B cell (primary cell): ENCODE results near the gene FAU. TPM values are rescaled to one million over a fixed set of nuclear protein-coding genes. Genes with fewer than 3 reads are reported as not detected.
"Not testable (repeated sequence)": the region's sequence is repeated elsewhere in the genome, so short reads cannot be mapped to it uniquely, and the experiment has no call there.

ENCODE experiments used
- ATAC-seq: fragments of 200-7000 bp; cut with Tn5 transposase; one replicate; pipeline ENCODE4 v1.10.0; 2021; ENCODE audit warnings: low read depth, mild to moderate bottlenecking, moderate number of reproducible peaks, moderate library complexity
- CTCF ChIA-PET: fragments of 350-600 bp; sonication (Branson Sonifier 250); formaldehyde crosslinking; loops from one replicate; lab custom pipeline; 2021; ENCODE audit warnings: antibody characterized with exemption, inconsistent platforms; lab: Charles Lee
- POLR2A ChIA-PET: fragments of 350-600 bp; sonication (Branson Sonifier 250); formaldehyde crosslinking; loops from one replicate; lab custom pipeline; 2021; ENCODE audit warnings: antibody characterized with exemption; lab: Charles Lee
- DNase-seq: peaks from one replicate; pipeline ENCODE4 v3.0.0; 2013
- H2AFZ ChIP-seq: 2 replicates; pipeline ENCODE4 v1.6.1; 2012; ENCODE audit warnings: mild to moderate bottlenecking, low read depth, low read length; ENCODE audit not compliant: insufficient read depth, poor library complexity, severe bottlenecking
- H3K27ac ChIP-seq, 2 donors: 1 replicate in 1 of 2; 2 replicates in 1 of 2; pipeline ENCODE4 v1.5.1; 2012 to 2013; ENCODE audit warnings: low read length in 2 of 2, mild to moderate bottlenecking in 2 of 2, moderate library complexity in 1 of 2
- H3K27me3 ChIP-seq, 4 experiments: fragments of 200-600 bp in 1 of 4; sonication (generic) in 1 of 4; replicated peaks in 1 of 4; 1 replicate in 2 of 4; 2 replicates in 2 of 4; pipeline versions ENCODE4 v1.6.1 to v1.7.0; 2013 to 2016; ENCODE audit warnings: low read length in 3 of 4, mild to moderate bottlenecking in 2 of 4, mixed read lengths in 1 of 4, moderate library complexity in 1 of 4; ENCODE audit not compliant: insufficient read depth in 4 of 4, control insufficient read depth in 3 of 4; ENCODE audit errors: control extremely low read depth in 1 of 4
- H3K36me3 ChIP-seq, 2 experiments: replicated peaks in 1 of 2; 1 replicate in 1 of 2; 2 replicates in 1 of 2; pipeline versions ENCODE4 v1.6.1 to v1.7.1; 2013; ENCODE audit warnings: low read length in 1 of 2; ENCODE audit not compliant: insufficient read depth in 2 of 2, control insufficient read depth in 1 of 2; ENCODE audit errors: control extremely low read depth in 1 of 2, extremely low read depth in 1 of 2
- H3K4me1 ChIP-seq, 2 donors: fragments of 200-600 bp in 1 of 2; sonication (generic) in 1 of 2; 1 replicate in 1 of 2; 2 replicates in 1 of 2; pipeline versions ENCODE4 v1.5.1 to v1.6.1; 2013 to 2017; ENCODE audit warnings: low read length in 2 of 2; ENCODE audit not compliant: control insufficient read depth in 2 of 2, insufficient read depth in 2 of 2
- H3K4me2 ChIP-seq: replicated peaks from 2 replicates; pipeline ENCODE3; 2012; ENCODE audit warnings: mild to moderate bottlenecking, low read depth, low read length; ENCODE audit not compliant: poor library complexity, severe bottlenecking
- H3K4me3 ChIP-seq, 5 experiments: fragments of 200-600 bp in 1 of 5; sonication (generic) in 1 of 5; 1 replicate in 3 of 5; 2 replicates in 2 of 5; pipeline versions ENCODE4 v1.5.1 to v1.7.0; 2011 to 2016; ENCODE audit warnings: low read length in 4 of 5, mild to moderate bottlenecking in 4 of 5, low read depth in 2 of 5, control low read depth in 1 of 5, moderate library complexity in 1 of 5; ENCODE audit not compliant: insufficient read depth in 1 of 5; ENCODE audit errors: control extremely low read depth in 1 of 5, extremely low read depth in 1 of 5
- H3K79me2 ChIP-seq: fragments of 200-600 bp; sonication (generic); one replicate; pipeline ENCODE4 v1.6.0; 2016; ENCODE audit warnings: low read length; ENCODE audit not compliant: control insufficient read depth, insufficient read depth
- H3K9ac ChIP-seq: fragments of 200-600 bp; sonication (generic); 2 replicates; pipeline ENCODE4 v1.6.1; 2017; ENCODE audit warnings: mild to moderate bottlenecking, low read length, moderate library complexity
- H3K9me3 ChIP-seq, 3 donors: one replicate each; pipeline versions ENCODE4 v1.6.1 to v1.7.1; 2013; ENCODE audit warnings: low read length in 2 of 3; ENCODE audit not compliant: control insufficient read depth in 2 of 3, insufficient read depth in 1 of 3; ENCODE audit errors: control extremely low read depth in 1 of 3
- H4K20me1 ChIP-seq: 2 replicates; pipeline ENCODE4 v1.6.0; 2012; ENCODE audit warnings: mild to moderate bottlenecking, low read length; ENCODE audit not compliant: insufficient read depth, control insufficient read depth, poor library complexity, severe bottlenecking
- H3K27ac Mint-ChIP-seq: one replicate; pipeline ENCODE4 v1.8.0; 2021; ENCODE audit warnings: mixed read lengths
- H3K27me3 Mint-ChIP-seq: one replicate; pipeline ENCODE4 v1.8.0; 2021; ENCODE audit warnings: mixed read lengths
- H3K4me1 Mint-ChIP-seq: one replicate; pipeline ENCODE4 v1.8.0; 2021; ENCODE audit warnings: mixed read lengths
- H3K4me3 Mint-ChIP-seq: one replicate; pipeline ENCODE4 v1.8.0; 2021; ENCODE audit warnings: mixed read lengths
- H3K9me3 Mint-ChIP-seq: one replicate; pipeline ENCODE4 v1.8.0; 2022; ENCODE audit warnings: mixed read lengths; ENCODE audit not compliant: insufficient read depth
- EZH2 ChIP-seq: IDR thresholded peaks from 2 replicates; pipeline ENCODE4 v1.6.1; 2012; ENCODE audit warnings: borderline replicate concordance, low read depth, mild to moderate bottlenecking, moderate library complexity, low read length; ENCODE audit not compliant: insufficient read depth, poor library complexity, severe bottlenecking
- WGBS: methylation state at CpG from one replicate; pipeline ENCODE4 v1.1.5; 2013; ENCODE audit warnings: missing lambda C conversion rate; ENCODE audit not compliant: insufficient coverage; 5-methylcytosine and 5-hydroxymethylcytosine counted together
- intact Hi-C: fragments of 100-400 bp; cut with micrococcal nuclease; formaldehyde crosslinking; loops from one replicate; pipeline ENCODE4 v1.10.0; 2022
- polyA plus RNA-seq: library from polyadenylated mRNA; depleted of rRNA; stranded (reverse); fragments of >200 nt; gene quantifications from 2 replicates; pipeline ENCODE4 v1.2.3, GENCODE V29; 2012
- total RNA-seq, 2 donors: library from RNA; stranded (reverse); fragments of 120-200 nt in 1 of 2; gene quantifications; 1 replicate in 1 of 2; 2 replicates in 1 of 2; pipeline versions ENCODE4 v1.2.3 to v1.2.4, GENCODE V29; 2013 to 2022
- TF ChIP-seq, protein P1 (sequence below): fragments of 200-600 bp; IDR thresholded peaks from one replicate; pipeline ENCODE4 v1.8.0; 2022; ENCODE audit warnings: antibody characterized with exemption, mild to moderate bottlenecking

The FAU gene
- total and polyA plus RNA-seq, 2 donors (not counting 1 experiment from before 2014, with no cell fraction given) = 1,318 to 1,559 TPM

GRCh38 chr11:65150131-65150508 lies 28.2 kb upstream of the FAU start:
- H3K27me3 Mint-ChIP-seq, H4K20me1 ChIP-seq, H3K36me3 ChIP-seq, H3K9me3 Mint-ChIP-seq, ATAC-seq, intact Hi-C loops, H3K27ac ChIP-seq, POLR2A ChIA-PET, H3K9me3 ChIP-seq, H3K4me3 Mint-ChIP-seq, H3K79me2 ChIP-seq, H2AFZ ChIP-seq, H3K9ac ChIP-seq, DNase-seq, H3K4me2 ChIP-seq, H3K27ac Mint-ChIP-seq, H3K27me3 ChIP-seq, H3K4me3 ChIP-seq: not testable (repeated sequence)
- 86% methylated on average over 3 of the region's 10 CpGs for WGBS
- CTCF ChIA-PET = interaction anchor here (0.7 kb wide), 1 partner anchor 15 kb away, joined by 3 read pairs; no protein-coding TSS in a partner anchor
- peaks cover 23 to 27% of the 10 kb centered on the region in 2 donors for H3K4me1 ChIP-seq
- H3K4me1 Mint-ChIP-seq = peaks cover 40% of the 10 kb centered on the region

GRCh38 chr11:65148657-65149056 lies 26.7 kb upstream of the FAU start:
- ChIA-PET CTCF (no interaction called here), POLR2A (interaction anchor here (0.7 kb wide), 1 partner anchor 366 kb away, joined by 3 read pairs; no protein-coding TSS in a partner anchor)
- Histone ChIP-seq H3K27me3 (no peaks in the 10 kb centered on the region), H4K20me1 (no peaks in the 10 kb centered on the region), H3K9me3 (no peaks in the 10 kb centered on the region), H3K4me1 (peaks cover 23 to 27% of the 10 kb centered on the region in 2 donors), H3K9ac (no peak overlapping the region), H3K36me3 (no peaks in the 10 kb centered on the region), H3K79me2 (no peaks in the 10 kb centered on the region), H3K4me3 (no peak overlapping the region), H2AFZ (no peak overlapping the region), H3K4me2 (no peak overlapping the region), H3K27ac (no peak overlapping the region)
- H3K4me3 Mint-ChIP-seq = no peak overlapping the region
- WGBS = 97% methylated on average over 5 of the region's 5 CpGs
- intact Hi-C loops = no loop called here
- ATAC-seq = no peak
- TF ChIP-seq, protein P1, sequence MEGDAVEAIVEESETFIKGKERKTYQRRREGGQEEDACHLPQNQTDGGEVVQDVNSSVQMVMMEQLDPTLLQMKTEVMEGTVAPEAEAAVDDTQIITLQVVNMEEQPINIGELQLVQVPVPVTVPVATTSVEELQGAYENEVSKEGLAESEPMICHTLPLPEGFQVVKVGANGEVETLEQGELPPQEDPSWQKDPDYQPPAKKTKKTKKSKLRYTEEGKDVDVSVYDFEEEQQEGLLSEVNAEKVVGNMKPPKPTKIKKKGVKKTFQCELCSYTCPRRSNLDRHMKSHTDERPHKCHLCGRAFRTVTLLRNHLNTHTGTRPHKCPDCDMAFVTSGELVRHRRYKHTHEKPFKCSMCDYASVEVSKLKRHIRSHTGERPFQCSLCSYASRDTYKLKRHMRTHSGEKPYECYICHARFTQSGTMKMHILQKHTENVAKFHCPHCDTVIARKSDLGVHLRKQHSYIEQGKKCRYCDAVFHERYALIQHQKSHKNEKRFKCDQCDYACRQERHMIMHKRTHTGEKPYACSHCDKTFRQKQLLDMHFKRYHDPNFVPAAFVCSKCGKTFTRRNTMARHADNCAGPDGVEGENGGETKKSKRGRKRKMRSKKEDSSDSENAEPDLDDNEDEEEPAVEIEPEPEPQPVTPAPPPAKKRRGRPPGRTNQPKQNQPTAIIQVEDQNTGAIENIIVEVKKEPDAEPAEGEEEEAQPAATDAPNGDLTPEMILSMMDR = no peak
- TF ChIP-seq EZH2 = no peak
- H3K9me3 Mint-ChIP-seq = no peaks in the 10 kb centered on the region
- no peaks in the 10 kb centered on the region for H3K27me3 Mint-ChIP-seq
- DNase-seq = no peak
- H3K4me1 Mint-ChIP-seq = peaks cover 41% of the 10 kb centered on the region
- H3K27ac Mint-ChIP-seq = no peak overlapping the region
